ENCODE measurements around the gene CTAGE9. TPM values are rescaled to one million over a fixed set of nuclear protein-coding genes. Genes with fewer than 3 reads are reported as not detected.
"Not testable (repeated sequence)": the region's sequence is repeated elsewhere in the genome, so short reads cannot be mapped to it uniquely, and the experiment has no call there.

CTAGE9 gene, protein sequence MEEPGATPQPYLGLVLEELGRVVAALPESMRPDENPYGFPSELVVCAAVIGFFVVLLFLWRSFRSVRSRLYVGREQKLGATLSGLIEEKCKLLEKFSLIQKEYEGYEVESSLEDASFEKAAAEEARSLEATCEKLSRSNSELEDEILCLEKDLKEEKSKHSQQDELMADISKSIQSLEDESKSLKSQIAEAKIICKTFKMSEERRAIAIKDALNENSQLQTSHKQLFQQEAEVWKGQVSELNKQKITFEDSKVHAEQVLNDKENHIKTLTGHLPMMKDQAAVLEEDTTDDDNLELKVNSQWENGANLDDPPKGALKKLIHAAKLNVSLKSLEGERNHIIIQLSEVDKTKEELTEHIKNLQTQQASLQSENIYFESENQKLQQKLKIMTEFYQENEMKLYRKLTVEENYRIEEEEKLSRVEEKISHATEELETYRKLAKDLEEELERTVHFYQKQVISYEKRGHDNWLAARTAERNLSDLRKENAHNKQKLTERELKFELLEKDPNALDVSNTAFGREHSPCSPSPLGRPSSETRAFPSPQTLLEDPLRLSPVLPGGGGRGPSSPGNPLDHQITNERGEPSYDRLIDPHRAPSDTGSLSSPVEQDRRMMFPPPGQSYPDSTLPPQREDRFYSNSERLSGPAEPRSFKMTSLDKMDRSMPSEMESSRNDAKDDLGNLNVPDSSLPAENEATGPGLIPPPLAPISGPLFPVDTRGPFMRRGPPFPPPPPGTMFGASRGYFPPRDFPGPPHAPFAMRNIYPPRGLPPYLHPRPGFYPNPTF
- not detected in 2 replicates for total RNA-seq (2021)
- not detected for Bru-seq, nascent RNA
- not detected for BruChase-seq, experiment 1, labeled RNA remaining after a 2-hour chase
- not detected for BruChase-seq, experiment 2, labeled RNA remaining after a 6-hour chase
- long read RNA-seq = 0 reads

DNA sequence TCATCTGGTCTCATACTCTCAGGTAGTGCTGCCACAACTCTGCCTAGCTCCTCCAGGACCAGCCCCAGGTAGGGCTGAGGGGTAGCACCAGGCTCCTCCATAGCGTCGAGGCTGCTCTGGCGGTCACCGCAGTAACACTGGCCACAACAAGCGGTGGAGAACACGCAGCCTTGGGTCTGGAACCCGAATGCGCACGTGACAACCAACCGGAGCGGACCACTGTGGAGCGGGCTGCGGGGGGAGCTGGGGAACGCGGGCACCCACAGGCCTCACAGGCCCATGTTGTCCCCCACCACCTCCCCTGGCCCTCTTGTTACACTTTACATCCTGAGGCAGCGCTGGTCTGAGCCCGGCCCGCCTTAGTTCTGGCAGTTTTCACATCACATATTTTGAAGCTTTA lies at the start of gene CTAGE9:
Gene CTAGE9, minus strand, starts transcription at position 101 of the 400 bp plus-strand sequence. Its CDS starts 0 bp downstream, at position 101.
- H3K9me2 ChIP-seq (ENCODE audit: insufficient read depth); H2AFZ ChIP-seq; intact Hi-C loops (cut with micrococcal nuclease; ENCODE audit: unreplicated experiment); H3K36me3 ChIP-seq (ENCODE audit: low read depth); BruUV-seq (replicated peaks); H3K27ac ChIP-seq; H3K27me3 ChIP-seq (ENCODE audit: insufficient read depth, low read depth); DNase-seq; H3K4me2 ChIP-seq; POLR2A ChIA-PET (ENCODE audit: unreplicated experiment); H4K20me1 ChIP-seq (ENCODE audit: insufficient read depth); H3K9me3 ChIP-seq (ENCODE audit: insufficient read depth, low read depth); H3K4me3 ChIP-seq; H3F3A ChIP-seq (ENCODE audit: insufficient read depth, low read depth); H3K79me2 ChIP-seq (ENCODE audit: low read depth); H3K4me1 ChIP-seq (replicated peaks; ENCODE audit: insufficient read depth); CTCF ChIA-PET: not testable (repeated sequence)

DNA sequence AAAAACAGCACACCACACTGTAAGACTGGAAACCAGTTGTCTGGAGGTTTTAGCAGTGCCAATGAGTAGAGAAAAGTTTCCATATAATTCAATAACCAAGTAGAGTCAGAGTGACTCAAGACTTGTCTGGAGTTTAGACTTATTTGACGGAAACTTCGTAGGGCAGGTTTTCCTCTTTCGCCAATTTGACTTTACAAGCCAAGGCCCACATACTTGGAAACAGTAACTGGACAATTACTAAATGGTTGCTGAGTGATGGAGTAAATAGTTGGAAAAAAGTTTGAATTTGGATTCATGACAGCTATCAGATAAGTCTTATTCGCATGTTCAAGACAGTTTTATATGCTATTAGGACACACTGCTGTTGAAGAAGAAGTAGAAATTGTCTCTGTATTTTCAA lies 48.1 kb upstream of the CTAGE9 start:
- Histone ChIP-seq H3K4me1 (replicated peaks; ENCODE audit: insufficient read depth) (no peaks in the 10 kb centered on the region), H3K9me3 (ENCODE audit: insufficient read depth, low read depth) (no peaks in the 10 kb centered on the region), H4K20me1 (ENCODE audit: insufficient read depth) (no peaks in the 10 kb centered on the region), H2AFZ (no peak overlapping the region), H3K4me3 (no peak overlapping the region), H3K4me2 (no peak overlapping the region), H3F3A (ENCODE audit: insufficient read depth, low read depth) (no peaks in the 10 kb centered on the region), H3K9me2 (ENCODE audit: insufficient read depth) (no peaks in the 10 kb centered on the region), H3K27ac (no peak overlapping the region), H3K27me3 (ENCODE audit: insufficient read depth, low read depth) (no peaks in the 10 kb centered on the region), H3K79me2 (ENCODE audit: low read depth) (no peaks in the 10 kb centered on the region), H3K36me3 (ENCODE audit: low read depth) (no peaks in the 10 kb centered on the region)
- POLR2A ChIA-PET (ENCODE audit: unreplicated experiment) = no interaction called here
- no peak for TF ChIP-seq EZH2 (IDR thresholded peaks at IDR 0.05; ENCODE audit: low read depth)
- TF ChIP-seq, protein P1, sequence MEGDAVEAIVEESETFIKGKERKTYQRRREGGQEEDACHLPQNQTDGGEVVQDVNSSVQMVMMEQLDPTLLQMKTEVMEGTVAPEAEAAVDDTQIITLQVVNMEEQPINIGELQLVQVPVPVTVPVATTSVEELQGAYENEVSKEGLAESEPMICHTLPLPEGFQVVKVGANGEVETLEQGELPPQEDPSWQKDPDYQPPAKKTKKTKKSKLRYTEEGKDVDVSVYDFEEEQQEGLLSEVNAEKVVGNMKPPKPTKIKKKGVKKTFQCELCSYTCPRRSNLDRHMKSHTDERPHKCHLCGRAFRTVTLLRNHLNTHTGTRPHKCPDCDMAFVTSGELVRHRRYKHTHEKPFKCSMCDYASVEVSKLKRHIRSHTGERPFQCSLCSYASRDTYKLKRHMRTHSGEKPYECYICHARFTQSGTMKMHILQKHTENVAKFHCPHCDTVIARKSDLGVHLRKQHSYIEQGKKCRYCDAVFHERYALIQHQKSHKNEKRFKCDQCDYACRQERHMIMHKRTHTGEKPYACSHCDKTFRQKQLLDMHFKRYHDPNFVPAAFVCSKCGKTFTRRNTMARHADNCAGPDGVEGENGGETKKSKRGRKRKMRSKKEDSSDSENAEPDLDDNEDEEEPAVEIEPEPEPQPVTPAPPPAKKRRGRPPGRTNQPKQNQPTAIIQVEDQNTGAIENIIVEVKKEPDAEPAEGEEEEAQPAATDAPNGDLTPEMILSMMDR (conservative IDR thresholded peaks at IDR 0.05) = no peak
- intact Hi-C loops (cut with micrococcal nuclease; ENCODE audit: unreplicated experiment) = no loop called here
- no TSS peak for BruUV-seq (replicated peaks)
- CTCF ChIA-PET = no interaction called here
- no peak for DNase-seq

DNA sequence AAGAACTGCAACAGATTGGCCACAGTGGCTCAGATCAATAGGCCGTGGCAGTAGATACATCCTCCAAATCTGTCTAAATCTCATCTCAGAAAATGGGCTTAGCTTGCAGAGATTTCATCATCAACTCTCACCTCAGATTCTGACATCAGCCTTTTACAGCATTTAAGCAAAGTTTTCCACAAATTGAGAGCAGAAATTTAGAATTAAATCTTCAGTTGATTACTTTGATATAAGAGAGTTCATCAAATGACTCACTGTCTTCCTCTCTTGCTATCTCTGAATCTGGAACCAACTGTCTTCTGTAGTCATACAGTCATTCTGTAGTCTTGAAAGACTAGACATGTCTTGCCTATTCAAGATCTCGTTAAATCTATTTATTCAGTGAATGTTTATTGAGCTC lies 45.2 kb upstream of the CTAGE9 start:
- no peaks in the 10 kb centered on the region for H3K9me2 ChIP-seq (ENCODE audit: insufficient read depth)

More for the DNA sequence above, 45.2 kb upstream of the CTAGE9 start:
- no peak for DNase-seq
- no peak overlapping the region for H2AFZ ChIP-seq
- H3K4me3 ChIP-seq = no peak overlapping the region
- H3K4me1 ChIP-seq (replicated peaks; ENCODE audit: insufficient read depth) = no peaks in the 10 kb centered on the region
- ChIA-PET POLR2A (ENCODE audit: unreplicated experiment) (no interaction called here), CTCF (no interaction called here)
- intact Hi-C loops (cut with micrococcal nuclease; ENCODE audit: unreplicated experiment) = no loop called here
- H4K20me1 ChIP-seq (ENCODE audit: insufficient read depth) = no peaks in the 10 kb centered on the region
- TF ChIP-seq, protein P1 (conservative IDR thresholded peaks at IDR 0.05) = no peak
- TF ChIP-seq EZH2 (IDR thresholded peaks at IDR 0.05; ENCODE audit: low read depth) = no peak
- H3K79me2 ChIP-seq (ENCODE audit: low read depth) = no peaks in the 10 kb centered on the region
- H3F3A ChIP-seq (ENCODE audit: insufficient read depth, low read depth) = no peaks in the 10 kb centered on the region
- H3K4me2 ChIP-seq = no peak overlapping the region
- H3K27me3 ChIP-seq (ENCODE audit: insufficient read depth, low read depth) = no peaks in the 10 kb centered on the region
- H3K27ac ChIP-seq = no peak overlapping the region
- H3K9me3 ChIP-seq (ENCODE audit: insufficient read depth, low read depth) = no peaks in the 10 kb centered on the region
- BruUV-seq (replicated peaks) = no TSS peak
- no peaks in the 10 kb centered on the region for H3K36me3 ChIP-seq (ENCODE audit: low read depth)
